ENCODE data around the gene CLSTN1.
"Not testable (repeated sequence)": the region's sequence is repeated elsewhere in the genome, so short reads cannot be mapped to it uniquely, and the experiment has no call there.

The CLSTN1 gene

DNA sequence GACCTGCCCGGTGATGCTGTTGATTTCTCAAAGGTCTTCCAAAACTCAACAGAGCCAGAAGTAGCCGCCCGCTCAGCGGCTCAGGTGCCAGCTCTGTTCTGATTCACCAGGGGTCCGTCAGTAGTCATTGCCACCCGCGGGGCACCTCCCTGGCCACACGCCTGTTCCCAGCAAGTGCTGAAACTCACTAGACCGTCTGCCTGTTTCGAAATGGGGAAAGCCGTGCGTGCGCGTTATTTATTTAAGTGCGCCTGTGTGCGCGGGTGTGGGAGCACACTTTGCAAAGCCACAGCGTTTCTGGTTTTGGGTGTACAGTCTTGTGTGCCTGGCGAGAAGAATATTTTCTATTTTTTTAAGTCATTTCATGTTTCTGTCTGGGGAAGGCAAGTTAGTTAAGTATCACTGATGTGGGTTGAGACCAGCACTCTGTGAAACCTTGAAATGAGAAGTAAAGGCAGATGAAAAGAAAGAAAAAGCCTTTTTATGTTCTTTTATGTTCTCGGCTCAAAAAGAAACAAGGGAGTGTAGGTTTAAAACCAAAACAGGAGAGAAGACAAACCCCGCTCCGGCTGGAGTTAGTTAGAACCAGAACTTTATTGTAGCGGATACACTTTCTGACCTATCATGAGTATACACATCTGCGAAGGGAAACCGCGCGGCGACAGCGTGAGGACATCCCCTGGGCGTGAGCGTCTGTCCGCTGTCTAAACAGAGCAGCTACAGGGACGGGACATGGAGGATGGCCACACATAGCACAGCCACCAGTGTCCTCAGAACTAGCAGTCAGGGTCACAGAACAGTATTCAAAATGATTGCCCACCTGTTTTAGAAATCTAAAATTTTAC lies 95.1 kb downstream of the CLSTN1 start:
- DNase-seq = no peak

DNA sequence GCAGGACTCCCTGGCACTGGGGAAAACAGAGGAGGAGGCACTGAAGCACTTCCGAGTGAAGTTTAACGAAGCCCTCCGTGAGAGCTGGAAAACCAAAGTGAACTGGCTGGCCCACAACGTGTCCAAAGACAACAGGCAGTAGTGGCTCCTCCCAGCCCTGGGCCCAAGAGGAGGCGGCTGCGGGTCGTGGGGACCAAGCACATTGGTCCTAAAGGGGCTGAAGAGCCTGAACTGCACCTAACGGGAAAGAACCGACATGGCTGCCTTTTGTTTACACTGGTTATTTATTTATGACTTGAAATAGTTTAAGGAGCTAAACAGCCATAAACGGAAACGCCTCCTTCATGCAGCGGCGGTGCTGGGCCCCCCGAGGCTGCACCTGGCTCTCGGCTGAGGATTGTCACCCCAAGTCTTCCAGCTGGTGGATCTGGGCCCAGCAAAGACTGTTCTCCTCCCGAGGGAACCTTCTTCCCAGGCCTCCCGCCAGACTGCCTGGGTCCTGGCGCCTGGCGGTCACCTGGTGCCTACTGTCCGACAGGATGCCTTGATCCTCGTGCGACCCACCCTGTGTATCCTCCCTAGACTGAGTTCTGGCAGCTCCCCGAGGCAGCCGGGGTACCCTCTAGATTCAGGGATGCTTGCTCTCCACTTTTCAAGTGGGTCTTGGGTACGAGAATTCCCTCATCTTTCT lies 96.7 kb downstream of the CLSTN1 start:
- no peak for DNase-seq

DNA sequence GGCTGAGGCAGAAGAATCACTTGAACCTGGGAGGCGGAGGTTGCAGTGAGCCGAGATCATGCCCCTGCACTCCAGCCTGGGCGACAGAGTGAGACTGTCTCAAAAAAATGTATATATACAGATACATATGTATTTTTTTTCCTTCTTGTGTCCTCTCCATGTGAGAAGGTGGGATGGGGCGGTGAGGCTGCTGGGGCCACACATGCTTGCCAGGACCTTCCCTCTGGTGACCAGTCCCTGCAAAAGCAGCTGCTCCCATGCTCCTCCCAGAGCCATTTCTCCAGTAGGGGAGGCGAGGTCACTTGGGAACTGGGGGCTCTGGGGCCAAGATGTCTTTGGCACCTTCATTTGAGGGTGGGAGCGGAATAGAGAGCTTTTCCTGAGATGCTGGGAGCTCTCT lies 97.4 kb downstream of the CLSTN1 start:
- no peak for DNase-seq

DNA sequence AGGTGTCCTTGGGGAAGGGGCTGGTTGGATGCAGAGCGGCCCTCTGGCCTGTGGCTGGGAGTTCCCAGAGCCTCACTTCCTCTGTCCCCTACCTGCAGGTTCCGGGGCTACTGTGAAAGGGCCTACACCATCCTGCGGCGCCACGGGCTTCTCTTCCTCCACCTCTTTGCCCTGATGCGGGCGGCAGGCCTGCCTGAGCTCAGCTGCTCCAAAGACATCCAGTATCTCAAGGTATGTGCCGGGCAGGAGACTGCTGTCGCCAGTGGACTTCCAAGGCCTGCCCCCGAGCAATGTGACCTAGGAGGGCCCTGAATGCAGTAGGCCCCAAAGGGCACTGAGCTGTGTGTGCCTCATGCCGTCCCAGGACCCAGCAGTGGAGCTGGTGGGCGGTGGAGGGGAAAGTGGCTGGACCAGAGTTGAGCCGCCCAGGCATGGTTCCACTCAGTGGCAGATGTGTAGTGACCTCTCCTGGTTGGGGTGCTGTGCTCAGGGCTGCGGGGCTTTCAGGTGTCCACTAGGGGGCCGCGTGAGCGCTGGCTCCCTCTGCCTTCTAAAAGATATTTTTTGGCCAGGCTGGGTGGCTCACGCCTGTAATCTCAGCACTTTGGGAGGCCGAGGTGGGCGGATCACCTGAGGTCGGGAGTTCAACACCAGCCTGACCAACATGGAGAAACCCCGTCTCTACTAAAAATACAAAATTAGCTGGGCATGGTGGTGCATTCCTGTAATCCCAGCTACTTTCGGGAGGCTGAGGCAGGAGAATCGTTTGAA lies 98.9 kb downstream of the CLSTN1 start:
- no peak for DNase-seq

DNA sequence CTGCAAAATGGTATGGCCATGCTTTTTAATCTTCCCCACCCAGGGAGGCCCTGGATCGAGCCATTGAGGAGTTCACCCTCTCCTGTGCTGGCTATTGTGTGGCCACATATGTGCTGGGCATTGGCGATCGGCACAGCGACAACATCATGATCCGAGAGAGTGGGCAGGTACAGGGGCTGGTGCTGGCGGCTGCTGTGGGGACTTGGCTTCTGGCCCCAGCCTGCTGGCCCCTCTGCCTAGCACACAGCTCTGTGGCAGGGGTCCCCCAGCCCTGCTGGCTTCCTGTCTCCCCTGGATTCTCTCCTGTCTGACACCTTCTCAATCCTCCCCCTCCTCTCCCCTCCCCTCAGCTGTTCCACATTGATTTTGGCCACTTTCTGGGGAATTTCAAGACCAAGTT lies 99.8 kb downstream of the CLSTN1 start:
- no peak for DNase-seq

DNA sequence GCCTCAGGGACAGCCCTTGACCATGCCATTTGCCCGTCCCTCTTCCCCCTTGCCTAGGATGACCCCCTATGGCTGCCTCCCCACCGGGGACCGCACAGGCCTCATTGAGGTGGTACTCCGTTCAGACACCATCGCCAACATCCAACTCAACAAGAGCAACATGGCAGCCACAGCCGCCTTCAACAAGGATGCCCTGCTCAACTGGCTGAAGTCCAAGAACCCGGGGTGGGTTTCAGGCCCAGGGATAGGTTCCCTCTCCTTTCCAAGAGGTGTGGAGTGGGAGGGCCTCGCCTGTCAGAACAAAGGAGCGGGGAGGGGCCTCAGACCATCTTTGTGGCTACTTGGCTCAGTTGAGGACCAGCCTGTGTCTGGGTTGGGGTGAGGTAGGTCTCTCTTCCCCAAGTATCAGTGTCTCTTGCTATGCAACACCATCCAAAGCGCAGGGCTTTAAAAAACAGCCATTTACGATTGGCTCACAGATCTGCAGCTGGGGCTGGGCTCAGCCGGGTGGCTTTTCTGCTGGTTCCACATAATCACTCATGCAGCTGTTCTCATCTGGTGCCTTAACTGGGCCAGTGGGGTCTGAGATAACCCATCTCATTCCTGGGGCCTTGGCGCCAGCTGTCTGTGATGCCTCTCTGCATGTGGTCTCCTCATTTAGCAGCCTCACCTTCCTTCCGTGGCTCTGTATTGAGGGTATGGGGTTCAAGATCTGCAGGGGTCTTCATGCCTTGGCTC lies 100.5 kb downstream of the CLSTN1 start:
- no peak for DNase-seq

DNA sequence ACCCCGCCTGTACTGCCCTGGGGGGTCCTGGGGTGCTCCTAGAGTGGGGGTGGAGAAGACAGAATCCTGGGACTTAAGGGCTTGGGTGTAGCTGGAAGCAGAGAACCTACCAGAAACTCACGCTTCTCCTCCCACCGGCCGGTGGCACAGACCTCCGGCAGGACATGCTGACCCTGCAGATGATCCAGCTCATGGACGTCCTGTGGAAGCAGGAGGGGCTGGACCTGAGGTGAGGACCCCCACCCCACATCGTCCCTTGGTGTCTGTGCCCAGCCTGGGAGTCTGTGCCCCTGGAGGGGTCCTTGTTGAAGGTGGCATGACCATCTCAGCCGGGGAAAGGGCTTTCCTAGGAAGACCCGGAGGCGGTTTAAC lies 101.4 kb downstream of the CLSTN1 start:
- DNase-seq = no peak

DNA sequence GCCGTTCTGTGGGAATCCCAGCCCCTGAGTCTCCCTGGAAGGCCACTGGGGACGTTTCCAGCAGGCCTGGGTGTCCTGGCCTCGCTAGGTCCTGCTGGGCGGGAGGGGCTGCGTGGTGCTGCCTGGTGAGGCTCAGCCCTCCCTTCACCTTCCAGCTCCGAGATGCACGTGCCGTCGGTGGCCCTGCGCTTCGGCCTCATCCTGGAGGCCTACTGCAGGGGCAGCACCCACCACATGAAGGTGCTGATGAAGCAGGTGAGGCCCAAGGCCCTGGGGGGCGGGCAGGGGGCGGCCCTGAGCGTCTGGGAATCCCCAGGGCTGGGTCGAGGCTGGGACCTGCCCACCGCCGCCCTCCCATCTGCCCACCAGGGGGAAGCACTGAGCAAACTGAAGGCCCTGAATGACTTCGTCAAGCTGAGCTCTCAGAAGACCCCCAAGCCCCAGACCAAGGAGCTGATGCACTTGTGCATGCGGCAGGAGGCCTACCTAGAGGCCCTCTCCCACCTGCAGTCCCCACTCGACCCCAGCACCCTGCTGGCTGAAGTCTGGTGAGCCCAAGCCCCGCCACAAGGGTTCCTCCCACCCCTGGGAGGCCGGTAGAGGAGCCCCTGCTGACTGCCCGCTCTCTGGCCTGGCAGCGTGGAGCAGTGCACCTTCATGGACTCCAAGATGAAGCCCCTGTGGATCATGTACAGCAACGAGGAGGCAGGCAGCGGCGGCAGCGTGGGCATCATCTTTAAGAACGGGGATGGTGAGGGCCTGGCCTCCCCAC lies 102.0 kb downstream of the CLSTN1 start:
- DNase-seq = no peak

DNA sequence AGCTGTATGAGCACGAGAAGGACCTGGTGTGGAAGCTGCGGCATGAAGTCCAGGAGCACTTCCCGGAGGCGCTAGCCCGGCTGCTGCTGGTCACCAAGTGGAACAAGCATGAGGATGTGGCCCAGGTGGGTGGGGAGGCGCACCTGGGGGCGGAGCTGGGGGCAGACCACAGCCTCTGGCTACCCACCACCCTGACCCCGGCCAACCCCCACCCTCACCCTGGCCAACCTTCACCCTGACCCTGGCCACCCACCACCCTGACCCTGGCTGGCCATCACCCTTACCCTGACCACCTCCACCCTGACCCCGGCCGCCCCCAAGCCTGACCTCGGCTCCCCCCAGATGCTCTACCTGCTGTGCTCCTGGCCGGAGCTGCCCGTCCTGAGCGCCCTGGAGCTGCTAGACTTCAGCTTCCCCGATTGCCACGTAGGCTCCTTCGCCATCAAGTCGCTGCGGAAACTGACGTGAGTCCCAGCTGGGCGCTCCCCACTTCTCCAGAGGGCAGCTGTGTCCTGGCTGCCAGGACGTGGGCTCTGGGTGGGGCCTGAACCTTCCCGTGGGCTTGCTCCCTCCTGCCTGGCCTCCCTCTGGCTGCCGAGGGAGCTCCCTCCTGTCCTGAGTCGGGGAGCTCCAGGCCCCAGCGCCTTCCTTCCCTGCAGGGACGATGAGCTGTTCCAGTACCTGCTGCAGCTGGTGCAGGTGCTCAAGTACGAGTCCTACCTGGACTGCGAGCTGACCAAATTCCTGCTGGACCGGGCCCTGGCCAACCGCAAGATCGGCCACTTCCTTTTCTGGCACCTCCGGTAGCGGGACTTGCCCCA lies 102.8 kb downstream of the CLSTN1 start:
- DNase-seq = no peak

DNA sequence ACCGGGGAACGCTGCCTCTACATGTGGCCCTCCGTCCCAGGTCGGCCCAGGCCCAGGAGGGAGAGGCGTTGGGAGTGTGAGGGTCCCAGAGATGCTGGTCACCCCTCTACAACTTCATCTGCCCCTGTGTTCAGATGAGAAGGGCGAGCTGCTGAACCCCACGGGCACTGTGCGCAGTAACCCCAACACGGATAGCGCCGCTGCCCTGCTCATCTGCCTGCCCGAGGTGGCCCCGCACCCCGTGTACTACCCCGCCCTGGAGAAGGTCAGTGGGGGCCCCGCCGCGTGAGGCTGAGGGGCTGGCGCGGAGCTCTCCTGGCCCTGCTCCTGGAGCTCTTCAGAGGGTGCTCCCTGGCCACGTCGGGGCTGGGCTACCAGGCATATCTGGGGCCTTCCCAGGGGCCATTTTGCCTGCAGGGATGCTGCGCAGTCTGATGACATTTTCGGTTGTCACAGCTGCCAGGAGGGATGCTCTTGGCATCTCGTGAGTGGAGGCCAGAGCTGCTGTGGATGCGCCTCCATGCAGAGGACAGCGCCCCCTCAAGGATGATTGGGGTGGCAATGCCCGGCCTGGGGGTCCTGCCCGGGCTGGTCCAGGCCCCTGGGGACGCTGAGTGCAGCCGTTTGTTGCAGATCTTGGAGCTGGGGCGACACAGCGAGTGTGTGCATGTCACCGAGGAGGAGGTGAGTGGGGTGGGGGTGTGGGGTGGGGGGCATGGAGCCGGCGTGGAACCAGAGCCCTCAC lies 103.6 kb downstream of the CLSTN1 start:
- DNase-seq = no peak

DNA sequence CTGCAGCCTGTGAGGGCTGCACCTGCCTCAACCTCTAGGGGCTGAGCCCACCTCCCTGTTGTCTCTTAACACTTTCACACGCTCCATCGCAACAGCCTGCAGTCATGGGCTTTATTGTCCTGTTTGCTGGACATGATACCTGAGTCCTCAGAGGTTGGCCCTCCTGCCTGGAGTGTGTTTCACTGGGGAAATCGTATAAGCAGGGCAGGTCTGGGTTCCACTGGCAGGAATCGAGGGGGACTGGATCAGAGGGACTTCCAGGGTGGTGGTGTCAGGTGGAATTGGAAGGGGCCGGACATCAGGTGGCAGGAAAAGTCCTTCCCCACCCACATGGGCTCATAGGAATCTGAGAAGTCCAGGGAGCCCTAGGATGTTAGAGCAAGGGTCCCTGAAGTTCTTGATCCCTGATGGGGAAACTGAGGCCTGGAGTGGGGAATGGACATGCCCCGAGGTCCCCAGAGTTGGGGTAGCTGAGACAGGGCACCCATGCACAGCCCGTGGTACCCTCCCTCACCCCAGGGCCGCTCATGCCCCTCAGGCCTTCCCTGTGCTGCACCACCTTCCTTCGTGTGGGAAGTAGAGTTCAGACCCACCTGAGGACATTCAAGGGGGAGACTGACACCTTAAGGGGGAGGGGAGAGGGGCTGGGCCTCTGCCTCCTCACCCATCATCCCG lies 105.6 kb downstream of the CLSTN1 start:
- no peak for DNase-seq

DNA sequence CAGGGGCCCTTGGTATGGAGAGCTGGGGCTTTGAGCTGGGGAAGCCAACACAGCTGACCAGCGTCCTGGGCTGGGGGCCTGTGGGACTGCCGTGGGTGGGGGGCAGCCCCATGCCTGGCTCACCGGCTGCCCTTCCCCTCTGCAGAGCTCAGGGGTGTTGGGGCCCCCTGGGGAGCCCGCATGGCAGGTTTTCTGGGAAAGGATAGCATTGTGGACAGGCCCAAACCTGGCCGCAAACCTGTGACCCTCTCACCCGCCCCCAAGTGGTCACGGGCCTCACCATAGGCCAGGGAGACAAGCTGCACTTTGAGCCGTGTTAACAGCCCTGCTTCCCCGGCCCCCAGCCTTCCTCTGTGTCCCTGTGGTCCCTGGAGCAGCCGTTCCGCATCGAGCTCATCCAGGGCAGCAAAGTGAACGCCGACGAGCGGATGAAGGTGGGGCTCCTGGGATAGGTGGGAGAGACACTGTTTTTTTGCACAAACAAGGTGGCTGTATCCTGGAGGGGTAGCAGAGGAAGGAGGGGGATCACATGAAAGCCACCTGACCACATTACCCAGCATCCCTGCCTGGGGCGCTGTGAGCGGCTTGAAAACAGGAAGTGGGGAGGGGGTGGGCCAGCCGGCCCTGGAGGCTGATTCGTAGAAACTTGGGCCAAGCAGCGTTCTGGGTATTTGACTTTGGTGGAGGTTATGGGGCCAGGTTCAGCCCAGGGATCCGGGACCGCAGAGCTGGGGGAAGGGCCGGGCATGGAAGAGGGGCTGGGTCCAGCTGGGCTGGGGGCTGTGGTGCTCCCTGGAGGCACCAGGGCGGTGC lies 106.4 kb downstream of the CLSTN1 start:
- no peak for DNase-seq

DNA sequence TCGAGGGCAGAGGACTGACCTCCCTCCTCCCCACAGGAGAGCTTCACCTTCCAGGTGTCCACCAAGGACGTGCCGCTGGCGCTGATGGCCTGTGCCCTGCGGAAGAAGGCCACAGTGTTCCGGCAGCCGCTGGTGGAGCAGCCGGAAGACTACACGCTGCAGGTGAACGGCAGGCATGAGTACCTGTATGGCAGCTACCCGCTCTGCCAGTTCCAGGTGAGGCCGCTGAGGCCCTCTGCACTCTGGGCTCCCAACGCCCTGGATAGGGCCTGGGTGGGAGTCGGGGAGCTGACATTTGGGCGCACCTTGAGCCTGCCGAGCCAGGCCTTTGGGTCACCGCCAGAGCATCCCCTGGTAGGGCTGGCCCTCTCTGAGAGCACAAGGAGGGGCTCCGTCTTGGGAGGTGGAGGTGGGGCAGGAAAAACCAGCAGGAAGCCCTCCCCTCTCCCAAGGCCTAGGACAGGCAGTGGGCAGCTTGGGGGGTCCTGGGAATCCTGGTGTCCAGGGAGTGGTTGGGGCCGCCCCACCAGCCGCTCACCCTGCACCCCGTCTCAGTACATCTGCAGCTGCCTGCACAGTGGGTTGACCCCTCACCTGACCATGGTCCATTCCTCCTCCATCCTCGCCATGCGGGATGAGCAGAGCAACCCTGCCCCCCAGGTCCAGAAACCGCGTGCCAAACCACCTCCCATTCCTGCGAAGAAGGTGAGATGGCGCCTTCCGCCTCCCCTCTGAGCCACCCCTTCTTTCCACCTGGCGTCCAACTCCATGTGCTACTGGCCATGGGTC lies 107.2 kb downstream of the CLSTN1 start:
- DNase-seq = no peak

DNA sequence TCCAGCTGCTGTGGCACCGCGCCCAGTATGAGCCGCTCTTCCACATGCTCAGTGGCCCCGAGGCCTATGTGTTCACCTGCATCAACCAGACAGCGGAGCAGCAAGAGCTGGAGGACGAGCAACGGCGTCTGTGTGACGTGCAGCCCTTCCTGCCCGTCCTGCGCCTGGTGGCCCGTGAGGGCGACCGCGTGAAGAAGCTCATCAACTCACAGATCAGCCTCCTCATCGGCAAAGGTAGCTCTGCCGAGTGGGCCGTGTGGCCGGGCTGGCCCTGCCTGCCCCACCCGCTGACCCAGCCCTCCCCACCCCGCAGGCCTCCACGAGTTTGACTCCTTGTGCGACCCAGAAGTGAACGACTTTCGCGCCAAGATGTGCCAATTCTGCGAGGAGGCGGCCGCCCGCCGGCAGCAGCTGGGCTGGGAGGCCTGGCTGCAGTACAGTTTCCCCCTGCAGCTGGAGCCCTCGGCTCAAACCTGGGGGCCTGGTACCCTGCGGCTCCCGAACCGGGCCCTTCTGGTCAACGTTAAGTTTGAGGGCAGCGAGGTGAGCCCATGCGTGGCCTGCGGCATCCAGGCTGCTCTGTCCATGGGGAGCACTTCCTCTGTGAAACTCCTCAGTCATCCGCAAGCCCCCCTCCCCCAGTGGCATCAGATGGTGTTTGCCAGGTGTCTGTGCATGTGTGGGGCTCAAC lies 108.1 kb downstream of the CLSTN1 start:
- DNase-seq = no peak

DNA sequence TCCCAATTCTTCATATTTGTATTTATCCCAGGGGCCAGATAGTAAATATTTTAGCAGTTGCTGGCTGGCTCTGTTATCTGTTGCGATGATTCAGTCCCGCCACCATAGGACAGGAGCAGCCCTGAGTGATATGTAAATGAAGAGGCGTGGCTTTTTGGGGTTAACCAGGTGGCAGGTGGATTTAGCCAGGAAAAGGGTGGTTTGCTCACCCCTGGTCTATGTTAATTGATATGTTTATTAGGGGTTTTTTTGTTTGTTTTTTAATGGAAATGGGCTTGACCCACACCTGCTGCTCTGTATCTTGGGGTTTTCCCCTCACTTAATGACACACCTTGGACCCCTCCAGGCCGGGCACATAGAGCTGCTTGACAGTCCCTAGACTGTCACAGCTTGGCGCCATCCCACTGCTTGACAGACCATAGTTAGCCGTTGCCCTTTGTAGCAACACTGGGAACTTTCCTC lies 109.5 kb downstream of the CLSTN1 start:
- no peak for DNase-seq

DNA sequence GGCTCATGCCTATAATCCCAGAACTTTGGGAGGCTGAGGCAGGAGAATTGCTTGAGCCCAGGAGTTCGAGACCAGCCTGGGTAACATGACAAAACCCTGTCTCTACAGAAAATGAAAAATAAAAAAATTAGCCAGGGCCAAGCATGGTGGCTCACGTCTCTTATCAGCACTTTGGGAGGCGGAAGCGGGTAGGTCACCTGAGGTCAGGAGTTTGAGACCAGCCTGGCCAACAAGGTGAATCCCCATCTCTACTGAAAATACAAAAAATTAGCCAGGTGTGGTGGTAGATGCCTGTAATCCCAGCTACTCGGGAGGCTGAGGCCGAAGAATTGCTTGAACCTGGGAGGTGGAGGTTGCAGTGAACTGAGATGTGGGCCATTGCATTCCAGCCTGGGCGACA lies 111.0 kb downstream of the CLSTN1 start:
- DNase-seq = not testable (repeated sequence)

DNA sequence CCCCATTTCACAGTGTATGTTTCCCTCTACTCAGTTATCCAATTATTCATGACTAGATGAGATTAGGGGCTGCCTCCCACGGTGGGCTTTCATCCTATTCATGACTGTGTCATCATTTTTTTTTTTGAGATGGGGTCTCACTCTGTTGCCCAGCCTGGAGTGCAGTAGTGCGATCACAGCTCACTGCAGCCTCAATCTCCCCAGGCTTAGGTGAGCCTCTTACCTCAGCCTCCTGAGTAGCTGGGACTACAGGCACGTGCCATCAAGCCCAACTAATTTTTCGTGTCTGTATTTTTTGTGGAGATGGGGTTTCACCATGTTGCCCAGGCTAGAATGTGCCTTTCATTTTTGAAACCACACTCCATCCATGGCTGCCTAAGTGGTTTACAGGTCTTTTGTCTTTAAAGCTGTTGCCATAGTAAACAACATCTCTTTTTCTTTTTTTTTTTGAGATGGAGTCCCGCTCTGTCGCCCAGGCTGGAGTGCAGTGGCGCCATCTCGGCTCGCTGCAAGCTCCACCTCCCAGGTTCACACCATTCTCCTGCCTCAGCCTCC lies 112.2 kb downstream of the CLSTN1 start:
- no peak for DNase-seq
